GM23248 (cell line): Measurements from ENCODE around the gene SLC35F2.

Experiments
- EZH2 ChIP-seq: fragments of 200-600 bp; sonication (generic); IDR thresholded peaks from 2 replicates; pipeline ENCODE4 v1.6.1; 2018; ENCODE audit warnings: antibody characterized with exemption, mild to moderate bottlenecking; ENCODE audit not compliant: insufficient read depth, poor library complexity, severe bottlenecking
- EZH2phosphoT487 ChIP-seq: fragments of 200-600 bp; sonication (generic); IDR thresholded peaks from 2 replicates; pipeline ENCODE4 v1.6.1; 2018; ENCODE audit warnings: antibody characterized with exemption, moderate library complexity, mild to moderate bottlenecking, low read depth; ENCODE audit not compliant: insufficient read depth

DNA sequence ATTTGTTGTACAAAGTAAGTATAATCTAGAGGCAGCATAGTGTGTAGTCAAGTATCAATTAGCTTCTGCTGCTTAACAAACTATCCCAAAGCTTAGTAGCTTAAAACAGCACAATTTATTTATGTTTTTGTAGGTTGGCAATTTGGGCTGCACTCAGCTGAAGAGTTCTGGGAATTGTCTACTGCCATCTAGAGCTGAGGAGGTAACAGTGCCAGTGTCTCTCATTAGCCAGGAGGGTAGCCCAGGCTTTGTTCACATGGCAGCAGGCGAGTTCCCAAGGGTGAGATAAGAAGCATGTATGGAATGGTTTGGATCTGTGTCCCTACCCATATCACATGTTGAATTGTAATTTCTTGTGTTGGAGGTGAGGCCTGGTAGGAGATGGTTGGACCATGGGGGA is 100.9 kb downstream of the SLC35F2 start:
- TF ChIP-seq EZH2 (no peak), EZH2phosphoT487 (no peak)
